ENCODE results near the gene PDE4DIP. TPM values are rescaled to one million over a fixed set of nuclear protein-coding genes. Genes with fewer than 3 reads are reported as not detected.
"Not testable (repeated sequence)": the region's sequence is repeated elsewhere in the genome, so short reads cannot be mapped to it uniquely, and the experiment has no call there.

The PDE4DIP gene
- total RNA-seq, 1 experiment from 2014 or later = 47.4 TPM

DNA sequence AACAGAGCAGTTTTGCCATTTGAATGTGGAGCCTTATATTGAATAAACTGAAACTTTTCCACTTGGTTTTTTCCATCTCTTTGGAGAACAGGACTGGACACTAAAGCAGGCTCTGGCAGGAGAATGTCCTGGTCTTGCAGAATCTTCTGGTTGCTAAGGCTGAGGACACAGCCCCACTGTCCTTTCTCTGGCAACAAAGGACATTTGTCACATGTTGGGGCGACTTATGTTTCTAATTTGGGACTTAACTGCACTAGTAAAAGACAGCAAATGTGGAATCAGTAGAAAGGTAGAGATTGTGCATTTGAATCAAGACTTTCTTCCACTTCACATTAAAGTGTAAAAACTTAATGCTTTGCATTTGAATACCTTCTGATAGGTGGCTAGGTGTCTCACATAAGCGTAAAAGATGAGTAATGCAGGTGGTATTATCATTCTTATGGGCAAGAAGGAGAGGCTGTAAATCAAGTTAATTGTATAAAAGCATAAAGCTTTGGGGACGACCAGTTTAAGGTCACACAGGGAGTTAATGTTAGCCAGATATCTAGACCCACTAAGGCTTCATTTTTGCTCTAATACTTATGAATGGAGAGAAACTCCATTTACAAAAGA lies 74.7 kb downstream of the PDE4DIP start:
- peak; percentile 0 for DNase-seq (ENCODE audit: low spot score)

DNA sequence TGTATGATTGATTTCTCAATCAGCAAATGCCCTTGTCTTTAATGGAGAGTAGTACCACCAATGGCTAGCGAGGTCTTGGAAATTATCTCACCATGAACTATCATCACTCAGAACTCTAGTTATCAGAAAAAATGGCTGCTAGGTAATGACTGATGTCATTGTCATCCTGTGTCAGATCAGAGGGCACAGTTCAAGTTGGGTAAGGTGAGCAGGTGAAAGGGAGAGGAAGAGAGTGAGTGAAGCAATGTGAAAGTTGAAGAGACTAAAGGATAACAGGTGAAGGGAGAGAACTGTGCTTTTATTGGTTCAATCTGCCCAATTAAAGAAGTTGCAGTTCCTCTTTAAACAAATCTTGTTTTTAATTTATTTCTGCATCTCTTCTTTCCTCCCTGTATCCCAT lies 76.8 kb downstream of the PDE4DIP start:
- DNase-seq (ENCODE audit: low spot score) = not testable (repeated sequence)

DNA sequence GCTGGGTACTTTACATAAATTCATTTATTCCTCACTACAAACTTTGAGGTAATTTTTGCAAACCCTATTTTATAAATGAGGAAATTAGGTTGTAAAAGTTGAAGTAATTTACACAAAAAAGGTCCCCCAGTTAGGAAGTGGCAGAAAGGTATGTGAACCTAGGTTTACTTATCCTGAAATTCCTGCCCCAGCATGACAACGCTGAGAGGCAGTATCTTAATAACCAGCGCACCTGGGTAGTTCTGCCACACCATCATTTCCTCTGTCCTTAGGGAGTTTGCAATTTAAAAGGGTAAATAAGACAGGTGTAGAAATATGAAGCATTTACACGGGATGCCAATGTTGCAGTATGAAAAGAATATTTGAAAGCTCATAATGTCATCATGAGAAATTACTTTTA lies 79.6 kb downstream of the PDE4DIP start:
- DNase-seq (ENCODE audit: low spot score) = not testable (repeated sequence)

DNA sequence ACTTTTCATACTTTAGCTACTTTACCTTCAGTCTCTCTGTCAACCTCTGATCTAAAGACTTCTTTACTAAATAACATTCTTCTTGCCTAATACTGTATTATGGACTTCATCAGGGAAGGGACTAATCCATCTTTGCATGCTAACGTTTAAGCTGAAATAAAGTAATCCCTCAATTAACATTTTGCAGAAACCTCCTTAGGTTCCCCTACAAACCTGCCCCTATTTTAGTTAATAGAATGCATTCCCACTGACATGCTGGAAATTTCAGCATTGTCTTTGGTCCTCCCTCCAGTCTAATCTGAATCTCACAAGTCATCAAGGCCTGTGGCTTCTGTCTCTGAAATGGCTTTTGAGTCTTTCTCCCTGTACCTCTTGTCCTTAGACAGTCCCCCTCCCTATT lies 83.4 kb downstream of the PDE4DIP start:
- DNase-seq (ENCODE audit: low spot score) = not testable (repeated sequence)

DNA sequence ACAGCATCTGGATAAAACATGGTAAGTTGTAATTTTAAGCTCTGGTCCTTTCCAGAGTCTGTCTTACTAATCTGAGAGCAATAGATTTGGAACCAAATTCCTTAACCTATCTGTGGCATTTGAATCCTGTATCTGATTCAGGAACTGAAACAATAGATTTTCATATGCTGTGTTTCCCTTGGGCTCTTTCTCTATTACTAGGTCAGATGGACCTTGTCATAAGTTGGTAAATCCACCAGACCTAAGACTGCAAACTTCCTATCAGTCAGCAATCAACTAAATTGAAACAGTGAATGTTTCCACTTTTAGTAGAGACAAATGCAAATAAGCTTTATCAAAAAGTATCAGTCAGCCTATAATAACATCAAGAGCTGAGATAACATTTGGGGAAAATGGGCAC lies 85.0 kb downstream of the PDE4DIP start:
- DNase-seq (ENCODE audit: low spot score) = not testable (repeated sequence)

DNA sequence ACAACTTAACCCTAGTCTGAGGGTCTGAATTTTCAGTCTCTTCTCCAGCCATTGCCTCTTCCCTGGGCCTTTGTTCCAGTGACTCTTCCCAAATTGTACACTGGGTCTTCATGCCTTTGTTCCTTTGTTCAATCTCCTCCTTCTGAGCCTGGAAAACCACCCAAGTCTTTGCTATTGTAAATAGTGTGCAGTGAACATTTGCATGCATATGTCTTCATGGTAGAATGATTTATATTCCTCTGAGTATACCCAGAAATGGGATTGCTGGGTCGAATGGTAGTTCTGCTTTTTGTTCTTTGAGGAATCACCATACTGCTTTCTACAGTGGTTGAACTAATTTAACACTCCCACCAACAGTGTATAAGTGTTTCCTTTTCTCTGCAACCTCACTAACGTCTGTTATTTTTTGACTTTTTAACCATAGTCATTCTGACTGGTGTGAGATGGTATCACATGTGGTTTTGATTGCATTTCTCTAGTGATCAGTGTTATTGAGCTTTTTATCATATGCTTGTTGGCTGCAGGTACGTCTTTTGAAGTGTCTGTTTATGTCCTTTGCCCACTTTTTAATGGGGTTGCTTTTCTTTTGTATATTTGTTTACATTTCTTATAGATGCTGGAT lies 91.3 kb downstream of the PDE4DIP start:
- DNase-seq (ENCODE audit: low spot score) = not testable (repeated sequence)

DNA sequence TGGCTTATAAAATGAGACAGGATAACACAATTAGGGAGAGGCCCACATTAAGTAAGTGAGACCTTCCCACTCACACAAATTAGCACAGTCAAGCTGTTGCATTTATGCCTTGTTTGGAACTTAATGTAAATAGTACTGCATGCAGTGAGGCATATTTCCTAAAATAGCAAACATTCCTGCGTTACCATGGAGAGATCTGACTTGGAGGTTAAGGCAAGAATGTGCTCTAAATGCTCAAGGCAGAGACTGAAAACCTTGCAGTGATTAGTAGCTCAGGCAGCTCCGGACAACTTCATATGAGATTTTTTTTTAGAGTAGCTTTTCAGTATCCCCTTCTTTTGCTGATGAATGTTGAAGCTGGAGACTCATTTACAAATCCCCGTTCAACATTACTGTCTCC lies 98.7 kb downstream of the PDE4DIP start:
- not testable (repeated sequence) for DNase-seq (ENCODE audit: low spot score)

DNA sequence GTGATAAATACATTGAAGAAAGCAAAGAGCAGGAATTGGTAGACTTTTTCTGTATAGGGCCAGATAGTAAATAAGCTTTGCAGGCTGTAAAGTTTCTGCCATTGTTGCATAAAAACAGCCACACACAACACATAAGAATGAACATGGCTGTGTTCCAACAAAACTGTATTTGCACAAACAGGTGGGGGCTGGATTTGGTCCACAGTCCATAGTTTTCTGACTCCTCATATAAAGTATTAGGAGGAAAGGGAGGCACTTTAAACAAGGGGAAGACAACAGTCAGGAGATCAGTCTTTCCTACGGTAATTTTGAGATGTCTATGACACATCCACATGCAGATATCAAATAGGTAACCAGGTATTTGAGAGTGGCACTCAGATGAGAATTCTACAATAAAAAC lies 100.9 kb downstream of the PDE4DIP start:
- DNase-seq (ENCODE audit: low spot score) = not testable (repeated sequence)

DNA sequence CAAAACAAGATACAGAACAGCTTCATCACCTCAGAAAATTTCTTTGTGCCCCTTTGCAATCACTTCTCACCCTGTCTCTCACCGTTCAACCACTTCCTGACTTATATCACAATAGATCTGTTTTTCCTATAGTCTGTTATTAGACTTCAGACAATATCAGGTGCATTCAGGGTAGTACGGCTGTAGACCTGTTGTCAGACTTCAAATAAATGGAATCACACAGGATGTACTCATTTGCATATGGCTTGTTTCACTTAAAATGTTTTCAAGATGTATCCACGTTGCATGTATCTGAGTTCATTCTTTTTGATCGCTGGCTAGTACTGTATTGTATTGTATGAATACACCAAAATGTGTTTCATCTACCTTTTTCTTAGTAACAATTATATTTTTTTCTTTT lies 104.5 kb downstream of the PDE4DIP start:
- DNase-seq (ENCODE audit: low spot score) = not testable (repeated sequence)

DNA sequence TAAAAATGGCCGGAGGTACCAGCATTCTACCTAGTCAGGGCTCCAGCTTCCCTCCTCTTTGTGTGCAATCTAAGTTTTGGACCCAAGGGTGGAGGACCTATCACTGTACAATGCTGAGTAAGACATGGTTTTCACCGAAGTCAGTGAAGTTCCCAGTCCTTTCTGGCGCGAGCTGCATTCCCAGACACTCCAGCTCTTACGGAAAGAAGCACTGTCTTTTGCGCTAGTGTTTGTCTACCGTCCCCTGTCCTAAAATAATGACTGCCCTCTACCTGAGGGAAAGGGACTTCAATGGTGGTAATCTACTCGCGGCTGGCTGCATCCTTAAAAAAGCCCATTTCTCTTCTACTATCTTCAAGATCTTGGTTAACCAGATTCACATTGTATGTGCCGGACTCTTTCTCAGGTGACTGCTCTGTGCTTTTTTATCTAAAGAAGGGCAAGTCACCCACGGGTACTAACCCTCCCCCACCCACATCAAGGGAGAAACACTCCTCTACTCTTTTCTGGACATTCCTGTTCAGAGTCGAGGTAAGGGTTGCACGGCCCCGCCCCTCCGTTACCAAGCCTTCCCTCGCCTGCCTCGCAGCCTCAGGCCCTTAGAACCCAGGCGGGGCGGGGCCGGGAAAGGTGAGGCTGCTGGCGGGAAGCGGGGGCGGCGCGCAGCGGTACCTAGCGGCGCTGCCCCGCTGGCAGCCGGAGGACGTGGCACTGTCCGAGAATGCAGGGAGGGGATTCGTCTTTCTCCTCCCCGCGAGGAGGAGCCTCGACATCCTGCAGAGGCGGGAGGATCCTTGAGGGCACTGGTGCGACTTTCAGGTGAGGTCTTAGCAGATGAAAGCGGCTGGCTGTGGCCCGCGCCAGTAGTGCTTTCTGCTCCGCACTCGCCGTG lies 107.4 kb downstream of the PDE4DIP start:
- peak; percentile 80 for DNase-seq (ENCODE audit: low spot score)

DNA sequence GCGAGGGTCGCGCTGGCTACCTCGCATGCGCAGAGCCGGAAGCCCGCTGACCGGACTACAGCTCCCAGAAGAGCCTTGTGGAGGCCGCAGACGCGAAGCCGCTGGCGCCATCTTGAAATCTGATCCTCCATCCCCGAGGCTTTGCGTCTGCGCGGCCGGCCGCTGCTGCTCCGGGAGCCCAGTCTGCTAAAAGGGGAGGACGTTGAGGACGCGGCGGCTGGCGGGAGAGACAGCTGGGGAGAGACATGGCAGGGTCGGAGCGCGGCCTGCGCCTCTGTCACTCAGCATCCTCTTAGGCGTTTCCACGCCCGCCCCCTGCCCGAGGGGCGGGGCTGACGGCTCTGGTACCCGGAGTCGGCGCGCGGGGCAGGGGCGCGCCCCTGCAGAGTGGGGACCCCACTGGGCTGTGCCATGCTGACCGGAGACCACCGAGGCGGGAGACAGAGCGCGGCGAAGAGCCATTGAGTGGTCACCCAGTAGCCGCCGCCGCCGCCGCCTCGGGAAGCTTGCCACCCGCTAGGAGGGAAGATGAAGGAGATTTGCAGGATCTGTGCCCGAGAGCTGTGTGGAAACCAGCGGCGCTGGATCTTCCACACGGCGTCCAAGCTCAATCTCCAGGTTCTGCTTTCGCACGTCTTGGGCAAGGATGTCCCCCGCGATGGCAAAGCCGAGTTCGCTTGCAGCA lies 108.2 kb downstream of the PDE4DIP start:
- not testable (repeated sequence) for DNase-seq (ENCODE audit: low spot score)

DNA sequence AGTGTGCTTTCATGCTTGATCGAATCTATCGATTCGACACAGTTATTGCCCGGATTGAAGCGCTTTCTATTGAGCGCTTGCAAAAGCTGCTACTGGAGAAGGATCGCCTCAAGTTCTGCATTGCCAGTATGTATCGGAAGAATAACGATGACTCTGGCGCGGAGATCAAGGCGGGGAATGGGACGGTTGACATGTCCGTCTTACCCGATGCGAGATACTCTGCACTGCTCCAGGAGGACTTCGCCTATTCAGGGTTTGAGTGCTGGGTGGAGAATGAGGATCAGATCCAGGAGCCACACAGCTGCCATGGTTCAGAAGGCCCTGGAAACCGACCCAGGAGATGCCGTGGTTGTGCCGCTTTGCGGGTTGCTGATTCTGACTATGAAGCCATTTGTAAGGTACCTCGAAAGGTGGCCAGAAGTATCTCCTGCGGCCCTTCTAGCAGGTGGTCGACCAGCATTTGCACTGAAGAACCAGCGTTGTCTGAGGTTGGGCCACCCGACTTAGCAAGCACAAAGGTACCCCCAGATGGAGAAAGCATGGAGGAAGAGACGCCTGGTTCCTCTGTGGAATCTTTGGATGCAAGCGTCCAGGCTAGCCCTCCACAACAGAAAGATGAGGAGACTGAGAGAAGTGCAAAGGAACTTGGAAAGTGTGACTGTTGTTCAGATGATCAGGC lies 108.8 kb downstream of the PDE4DIP start:
- DNase-seq (ENCODE audit: low spot score) = peak; percentile 7

DNA sequence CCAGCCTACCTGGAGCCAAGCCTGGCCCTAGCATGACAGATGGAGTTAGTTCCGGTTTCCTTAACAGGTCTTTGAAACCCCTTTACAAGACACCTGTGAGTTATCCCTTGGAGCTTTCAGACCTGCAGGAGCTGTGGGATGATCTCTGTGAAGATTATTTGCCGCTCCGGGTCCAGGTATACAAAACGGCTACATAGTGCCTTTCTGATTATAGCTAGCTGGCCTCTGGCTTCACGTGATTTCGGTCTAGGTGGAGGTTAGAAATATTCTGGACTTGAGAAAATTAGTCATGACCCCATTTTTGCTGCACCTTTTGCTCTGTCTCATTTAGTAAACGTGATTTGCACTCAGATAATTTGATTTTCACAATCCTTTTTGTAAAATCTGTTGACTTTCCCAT lies 109.5 kb downstream of the PDE4DIP start:
- not testable (repeated sequence) for DNase-seq (ENCODE audit: low spot score)

DNA sequence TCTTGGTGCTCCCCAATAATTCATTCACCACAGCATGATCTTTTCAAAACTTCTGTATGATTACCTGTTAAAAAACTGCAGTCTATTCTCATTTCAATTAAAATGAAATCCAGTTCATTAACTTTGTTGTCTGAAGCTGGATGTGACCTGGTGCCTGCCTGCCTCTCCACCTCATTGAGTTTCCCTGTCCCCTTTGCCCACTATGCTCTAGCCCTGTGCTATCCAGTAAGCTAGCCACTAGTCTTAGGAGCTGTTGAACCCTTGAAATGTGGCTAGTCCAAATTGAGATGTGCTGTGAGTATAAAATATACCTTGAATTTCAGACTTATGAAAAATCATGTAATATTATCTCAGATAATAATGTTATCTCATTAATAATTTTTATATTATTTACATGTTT lies 114.1 kb downstream of the PDE4DIP start:
- DNase-seq (ENCODE audit: low spot score) = not testable (repeated sequence)

DNA sequence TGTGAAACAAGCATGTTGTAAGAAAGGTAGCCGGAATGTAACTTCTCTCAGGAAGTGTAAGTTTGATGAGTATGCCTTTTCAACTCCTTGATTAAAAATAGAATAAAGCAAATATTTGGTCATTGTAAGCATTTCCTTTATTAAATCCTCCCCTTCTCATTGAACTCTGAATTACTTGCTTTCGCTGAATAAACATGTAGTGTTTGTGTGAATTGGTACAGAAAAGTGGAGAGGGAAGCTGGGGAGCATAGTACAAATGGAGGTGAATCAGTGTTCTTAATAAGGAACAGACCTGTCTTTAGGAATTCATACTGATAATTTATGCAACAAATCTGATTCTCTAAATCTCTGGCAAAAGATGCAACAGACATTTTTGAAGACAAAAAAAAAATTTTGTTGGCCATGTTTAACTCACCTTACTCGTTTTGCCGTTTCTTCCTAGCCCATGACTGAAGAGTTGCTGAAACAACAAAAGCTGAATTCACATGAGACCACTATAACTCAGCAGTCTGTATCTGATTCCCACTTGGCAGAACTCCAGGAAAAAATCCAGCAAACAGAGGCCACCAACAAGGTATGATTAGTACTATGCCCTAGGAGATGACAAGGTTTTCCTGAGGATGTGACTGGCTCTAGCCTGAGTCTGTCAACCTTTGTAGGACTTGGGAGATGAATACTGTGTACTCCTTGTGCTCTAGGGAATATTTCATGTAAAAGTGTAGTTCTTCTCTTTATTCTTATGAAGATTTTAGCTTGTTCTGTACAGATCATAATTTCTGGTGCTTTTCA lies 116.2 kb downstream of the PDE4DIP start:
- not testable (repeated sequence) for DNase-seq (ENCODE audit: low spot score)

DNA sequence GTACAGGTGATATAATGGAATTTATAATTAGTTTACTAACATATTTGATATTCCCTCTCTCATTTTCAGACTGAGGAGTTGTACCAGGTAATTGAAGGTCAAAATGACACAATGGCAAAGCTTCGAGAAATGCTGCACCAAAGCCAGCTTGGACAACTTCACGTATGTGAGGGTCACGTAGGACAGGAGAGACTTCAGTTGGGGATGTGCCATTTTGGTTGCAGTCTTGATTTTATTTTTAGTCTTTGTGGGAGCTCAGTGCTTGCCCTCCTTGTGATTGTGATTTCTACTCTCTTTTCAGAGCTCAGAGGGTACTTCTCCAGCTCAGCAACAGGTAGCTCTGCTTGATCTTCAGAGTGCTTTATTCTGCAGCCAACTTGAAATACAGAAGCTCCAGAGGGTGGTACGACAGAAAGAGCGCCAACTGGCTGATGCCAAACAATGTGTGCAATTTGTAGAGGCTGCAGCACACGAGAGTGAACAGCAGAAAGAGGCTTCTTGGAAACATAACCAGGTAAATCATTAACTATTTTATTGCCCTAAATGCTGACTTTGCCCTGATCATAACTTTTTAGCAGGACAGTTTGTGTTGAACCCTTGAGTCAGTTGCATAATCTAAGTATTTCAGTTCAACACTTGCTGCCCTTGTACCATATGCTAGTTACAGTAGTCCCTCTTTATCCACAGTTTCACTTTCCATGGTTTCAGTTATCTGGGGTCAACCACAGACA lies 118.1 kb downstream of the PDE4DIP start:
- not testable (repeated sequence) for DNase-seq (ENCODE audit: low spot score)

DNA sequence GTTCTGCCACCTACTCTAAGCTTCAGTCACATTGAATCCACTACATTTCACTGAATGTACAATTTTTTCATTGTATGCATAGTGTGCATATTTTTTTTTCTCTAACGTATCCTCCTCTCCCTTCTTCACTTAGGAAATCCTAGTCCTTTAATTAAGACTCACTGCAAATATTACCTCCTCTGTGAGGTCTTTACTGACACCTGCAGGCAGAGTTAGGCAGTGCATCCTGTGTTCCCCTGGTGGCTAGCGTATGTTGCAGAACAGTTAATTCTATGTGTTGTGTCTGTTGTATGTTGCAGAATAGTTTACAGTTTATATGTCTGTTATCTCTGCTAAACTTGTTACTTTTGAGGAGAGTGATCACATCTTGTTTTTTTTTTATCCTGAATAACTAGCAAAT lies 121.9 kb downstream of the PDE4DIP start:
- DNase-seq (ENCODE audit: low spot score) = not testable (repeated sequence)

DNA sequence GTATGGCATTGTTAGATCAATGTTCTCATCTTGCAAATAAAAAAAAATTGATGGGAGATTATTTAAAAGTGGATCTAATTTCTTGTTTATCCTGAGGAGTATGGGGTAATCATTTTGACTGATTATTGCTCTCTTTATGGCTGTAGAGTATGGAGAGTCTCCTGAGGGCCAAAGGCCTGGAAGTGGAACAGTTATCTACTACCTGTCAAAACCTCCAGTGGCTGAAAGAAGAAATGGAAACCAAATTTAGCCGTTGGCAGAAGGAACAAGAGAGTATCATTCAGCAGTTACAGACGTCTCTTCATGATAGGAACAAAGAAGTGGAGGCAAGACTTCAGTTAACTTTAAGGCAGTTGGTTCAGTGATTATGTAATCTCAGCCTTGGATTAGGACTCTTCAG lies 123.4 kb downstream of the PDE4DIP start:
- not testable (repeated sequence) for DNase-seq (ENCODE audit: low spot score)

DNA sequence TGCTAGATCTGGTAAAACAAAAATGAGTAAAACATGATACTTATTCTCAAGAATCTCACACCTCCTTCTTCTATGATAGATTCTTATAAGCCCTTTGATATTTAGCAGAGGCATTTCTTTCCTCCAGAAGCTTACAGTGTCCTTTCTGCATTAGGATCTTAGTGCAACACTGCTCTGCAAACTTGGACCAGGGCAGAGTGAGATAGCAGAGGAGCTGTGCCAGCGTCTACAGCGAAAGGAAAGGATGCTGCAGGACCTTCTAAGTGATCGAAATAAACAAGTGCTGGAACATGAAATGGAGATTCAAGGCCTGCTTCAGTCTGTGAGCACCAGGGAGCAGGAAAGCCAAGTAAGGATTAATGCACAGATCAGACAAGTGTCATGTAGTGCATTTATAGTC lies 124.5 kb downstream of the PDE4DIP start:
- DNase-seq (ENCODE audit: low spot score) = not testable (repeated sequence)

DNA sequence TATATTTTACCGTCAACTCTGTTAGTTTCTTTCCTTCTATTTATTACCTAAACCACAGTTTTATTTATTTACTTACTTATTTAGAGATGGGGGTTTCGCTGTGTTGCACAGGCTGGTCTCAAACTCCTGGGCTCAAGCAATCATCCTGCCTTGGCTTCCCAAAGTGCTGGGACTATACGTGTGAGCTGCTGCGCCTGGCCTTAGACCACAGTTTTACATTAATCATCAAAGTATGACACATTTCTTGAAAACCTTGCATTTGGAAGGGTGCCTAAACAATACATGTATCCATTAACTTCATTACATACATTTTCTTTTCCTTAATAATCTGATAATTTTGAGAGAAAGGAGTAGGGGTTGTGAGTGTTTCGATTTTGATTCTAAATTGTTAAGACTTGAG lies 124.9 kb downstream of the PDE4DIP start:
- DNase-seq (ENCODE audit: low spot score) = not testable (repeated sequence)
